Transverse colon (tissue), 3 donors: ENCODE measurements around the gene RBM42.

ENCODE experiments used
- EP300 ChIP-seq: sonication (generic); formaldehyde crosslinking; IDR thresholded peaks from one replicate; pipeline ENCODE4 v1.6.1; 2017; ENCODE audit warnings: antibody characterized with exemption, low read depth
- POLR2A ChIP-seq: fragments of 450-650 bp; IDR thresholded peaks from one replicate; pipeline ENCODE4 v1.6.1; 2016; ENCODE audit warnings: antibody characterized with exemption, mild to moderate bottlenecking, moderate library complexity
- TF ChIP-seq, protein P1 (sequence below), 5 experiments: fragments of 200-600 bp in 3 of 5; fragments of 450-650 bp in 2 of 5; sonication (generic) in 3 of 5; IDR thresholded peaks; 1 replicate in 2 of 5; 2 replicates in 3 of 5; pipeline ENCODE4 v1.5.1; 2016 to 2017; ENCODE audit warnings: antibody characterized with exemption in 5 of 5, inconsistent platforms in 3 of 5, mild to moderate bottlenecking in 2 of 5, moderate library complexity in 1 of 5

DNA sequence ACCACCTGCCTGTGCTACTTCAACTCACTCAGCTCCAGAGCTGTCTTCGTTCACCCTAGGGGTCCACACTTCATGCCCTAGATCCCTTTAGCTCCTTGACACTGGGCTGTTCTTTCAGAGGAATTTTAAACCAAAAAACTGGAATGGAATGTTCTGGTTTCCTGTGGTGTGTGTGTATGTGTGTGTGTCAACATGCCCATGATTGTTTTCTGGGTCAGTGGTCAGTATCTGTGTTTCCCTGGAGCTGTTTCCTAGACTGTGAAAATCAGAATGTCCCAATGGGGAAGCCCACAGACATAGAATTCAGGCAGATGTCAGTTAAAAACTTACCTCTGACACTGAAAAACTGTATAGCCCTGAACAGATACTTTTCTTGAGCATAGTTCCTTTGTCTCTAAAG is 41.5 kb upstream of the RBM42 start:
- no peak for TF ChIP-seq POLR2A
- TF ChIP-seq, protein P1, sequence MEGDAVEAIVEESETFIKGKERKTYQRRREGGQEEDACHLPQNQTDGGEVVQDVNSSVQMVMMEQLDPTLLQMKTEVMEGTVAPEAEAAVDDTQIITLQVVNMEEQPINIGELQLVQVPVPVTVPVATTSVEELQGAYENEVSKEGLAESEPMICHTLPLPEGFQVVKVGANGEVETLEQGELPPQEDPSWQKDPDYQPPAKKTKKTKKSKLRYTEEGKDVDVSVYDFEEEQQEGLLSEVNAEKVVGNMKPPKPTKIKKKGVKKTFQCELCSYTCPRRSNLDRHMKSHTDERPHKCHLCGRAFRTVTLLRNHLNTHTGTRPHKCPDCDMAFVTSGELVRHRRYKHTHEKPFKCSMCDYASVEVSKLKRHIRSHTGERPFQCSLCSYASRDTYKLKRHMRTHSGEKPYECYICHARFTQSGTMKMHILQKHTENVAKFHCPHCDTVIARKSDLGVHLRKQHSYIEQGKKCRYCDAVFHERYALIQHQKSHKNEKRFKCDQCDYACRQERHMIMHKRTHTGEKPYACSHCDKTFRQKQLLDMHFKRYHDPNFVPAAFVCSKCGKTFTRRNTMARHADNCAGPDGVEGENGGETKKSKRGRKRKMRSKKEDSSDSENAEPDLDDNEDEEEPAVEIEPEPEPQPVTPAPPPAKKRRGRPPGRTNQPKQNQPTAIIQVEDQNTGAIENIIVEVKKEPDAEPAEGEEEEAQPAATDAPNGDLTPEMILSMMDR (IDR thresholded peaks at IDR 0.05) = no peak
- no peak for TF ChIP-seq EP300
